GM12892 (cell line): Measurements from ENCODE around the gene AGFG2.
A peak's percentile ranks its signal among the peaks of the same experiment; 100 is the strongest.
"Not testable (repeated sequence)": the region's sequence is repeated elsewhere in the genome, so short reads cannot be mapped to it uniquely, and the experiment has no call there.

Source experiments
- DNase-seq: peaks from one replicate; pipeline ENCODE4 v3.0.0; 2011; ENCODE audit not compliant: insufficient read length
- FAIRE-seq: peaks from 2 replicates; lab custom pipeline; 2011; peaks lifted over from hg19 to GRCh38; lab: Jason Lieb, UNC
- POLR2A ChIP-seq: IDR thresholded peaks from 2 replicates; pipeline ENCODE4 v1.6.1; 2011; ENCODE audit warnings: low read depth, low read length, control low read depth
- POLR2AphosphoS5 ChIP-seq: IDR thresholded peaks from 2 replicates; pipeline ENCODE4 v1.6.1; 2011; ENCODE audit warnings: low read depth, low read length, control low read depth
- TAF1 ChIP-seq: IDR thresholded peaks from 2 replicates; pipeline ENCODE4 v1.6.1; 2011; ENCODE audit warnings: low read depth, mild to moderate bottlenecking, control low read depth, low read length, borderline replicate concordance

Gene AGFG2

DNA sequence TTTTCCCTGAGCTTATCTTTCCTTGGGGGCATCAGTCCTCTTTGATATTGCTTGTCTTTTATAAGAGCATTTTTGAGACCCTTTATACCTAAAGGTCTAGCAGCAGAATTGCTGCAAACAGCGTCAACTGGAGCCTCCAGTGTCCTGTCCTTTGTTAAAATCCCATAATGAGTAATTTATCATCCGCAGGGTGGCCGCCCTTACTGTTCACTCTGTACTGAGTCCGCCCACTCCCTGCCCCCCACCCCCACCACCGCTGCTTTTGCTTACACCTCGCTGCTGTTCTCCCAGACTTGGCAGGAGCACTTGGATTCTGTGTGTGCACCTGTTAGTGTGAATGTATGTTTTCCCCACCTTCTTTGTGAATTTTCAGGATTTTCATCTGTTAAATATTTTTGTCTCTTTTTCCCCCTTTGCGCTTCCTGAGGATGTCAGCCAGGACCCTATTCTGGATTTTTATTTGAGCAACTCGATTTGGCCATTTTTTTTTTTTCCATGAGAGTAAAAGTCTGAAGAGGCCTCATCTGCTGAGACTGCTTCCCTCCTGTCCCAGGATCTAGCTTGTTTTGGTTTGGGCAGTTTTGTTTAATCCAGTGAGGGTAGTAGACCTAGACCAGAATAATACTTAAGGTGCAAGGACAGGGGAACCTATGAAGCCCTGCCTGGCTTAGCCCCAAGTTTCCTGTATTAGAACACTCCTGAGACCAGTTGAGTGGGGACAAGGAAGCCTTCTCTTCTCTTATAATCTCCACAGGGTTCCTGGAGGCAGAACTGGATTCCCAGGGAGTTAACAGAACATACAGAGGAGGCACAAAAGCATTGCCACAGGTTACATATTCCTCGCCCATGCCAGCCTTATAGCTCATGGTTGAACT, 8.2 kb downstream of the AGFG2 start:
- FAIRE-seq, result no peak
- DNase-seq, result no peak
- TF ChIP-seq TAF1, result 0 out of 2 replicates have a peak, but pooled peaks have one; percentile 9
- TF ChIP-seq POLR2AphosphoS5, result no peak
- no peak for TF ChIP-seq POLR2A

GRCh38 chr7:100547872-100548271, 8.9 kb downstream of the AGFG2 start:
- DNase-seq, result no peak
- TF ChIP-seq POLR2AphosphoS5 (no peak), TAF1 (no peak), POLR2A (no peak)
- FAIRE-seq, result no peak

DNA sequence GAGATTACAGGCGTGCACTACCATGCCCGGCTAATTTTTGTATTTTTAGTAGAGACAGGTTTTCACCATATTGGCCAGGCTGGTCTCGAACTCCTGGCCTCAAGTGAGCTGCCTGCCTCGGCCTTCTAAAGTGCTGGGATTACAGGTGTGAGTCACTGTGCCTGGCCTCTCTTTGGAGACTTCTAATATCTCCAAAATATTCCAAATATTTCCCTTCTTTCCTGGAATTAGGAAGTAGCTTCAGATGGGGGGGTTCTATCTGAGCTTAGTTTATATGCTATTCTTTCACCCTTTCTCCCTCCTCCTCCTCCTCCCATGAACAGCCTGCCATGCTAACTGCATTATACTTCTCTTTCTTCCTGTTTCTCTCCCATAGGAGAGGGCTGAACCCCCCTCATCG, 9.4 kb downstream of the AGFG2 start:
- FAIRE-seq, DNase-seq: not testable (repeated sequence)

- DNase-seq (no peak), FAIRE-seq (no peak)
- TF ChIP-seq POLR2A, result no peak
- no peak for TF ChIP-seq POLR2AphosphoS5
- no peak for TF ChIP-seq TAF1
Measured at GRCh38 chr7:100552532-100552931, 13.5 kb downstream of the AGFG2 start.

GRCh38 chr7:100553032-100553431, 14.0 kb downstream of the AGFG2 start:
- no peak for TF ChIP-seq POLR2A
- no peak for TF ChIP-seq POLR2AphosphoS5
- no peak for TF ChIP-seq TAF1
- DNase-seq, result no peak
- no peak for FAIRE-seq

DNA sequence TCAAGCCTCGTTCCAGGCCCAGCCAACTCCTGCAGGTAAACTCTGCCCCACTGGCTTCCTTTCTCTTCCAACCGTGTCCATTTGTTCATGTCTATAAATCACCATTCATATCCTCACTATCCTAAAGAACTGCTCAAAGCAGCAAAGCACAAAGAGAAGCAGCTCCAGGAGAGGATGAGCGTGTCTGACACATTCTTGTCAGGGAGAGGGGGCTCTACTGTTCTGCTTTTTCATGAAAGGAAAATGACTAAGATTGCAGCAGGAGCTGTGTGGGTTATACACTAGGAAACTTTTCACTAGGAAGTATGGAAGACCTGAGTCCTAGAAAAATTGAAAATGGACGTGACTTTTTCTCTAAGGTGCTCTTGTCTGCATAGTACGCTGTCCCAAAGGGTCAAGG, 16.7 kb downstream of the AGFG2 start:
- DNase-seq, result no peak
- no peak for FAIRE-seq
- TF ChIP-seq POLR2A (no peak), TAF1 (no peak), POLR2AphosphoS5 (no peak)

DNA sequence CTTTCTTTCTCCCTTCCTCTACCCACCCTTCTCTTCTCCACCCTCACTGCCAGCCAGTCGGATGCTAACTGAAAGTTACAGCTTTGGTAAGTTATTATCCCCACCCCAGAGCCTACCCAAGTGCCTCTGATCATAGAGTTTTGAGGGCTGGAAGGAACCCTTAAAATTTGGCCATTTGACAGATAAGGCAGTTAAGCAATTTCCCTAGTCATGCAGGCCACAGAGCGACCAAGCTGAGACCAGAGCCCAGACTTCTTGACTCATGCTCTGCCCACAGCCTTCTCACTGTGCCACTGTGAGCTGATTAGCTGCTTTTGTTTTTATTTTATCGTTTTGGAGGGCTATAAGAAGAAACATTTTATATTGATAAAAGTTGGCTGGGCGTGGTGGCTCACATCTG, 17.5 kb downstream of the AGFG2 start:
- DNase-seq, result no peak
- TF ChIP-seq POLR2A, result no peak
- TF ChIP-seq TAF1, result no peak
- TF ChIP-seq POLR2AphosphoS5, result no peak
- FAIRE-seq, result no peak

- DNase-seq (no peak), FAIRE-seq (no peak)
- TF ChIP-seq POLR2A (no peak), TAF1 (no peak), POLR2AphosphoS5 (no peak)
Measured at GRCh38 chr7:100559127-100559526, 20.1 kb downstream of the AGFG2 start.

GRCh38 chr7:100561491-100562194, 22.6 kb downstream of the AGFG2 start:
- FAIRE-seq, result no peak
- no peak for TF ChIP-seq POLR2A
- no peak for TF ChIP-seq TAF1
- no peak for TF ChIP-seq POLR2AphosphoS5
- DNase-seq, result no peak

DNA sequence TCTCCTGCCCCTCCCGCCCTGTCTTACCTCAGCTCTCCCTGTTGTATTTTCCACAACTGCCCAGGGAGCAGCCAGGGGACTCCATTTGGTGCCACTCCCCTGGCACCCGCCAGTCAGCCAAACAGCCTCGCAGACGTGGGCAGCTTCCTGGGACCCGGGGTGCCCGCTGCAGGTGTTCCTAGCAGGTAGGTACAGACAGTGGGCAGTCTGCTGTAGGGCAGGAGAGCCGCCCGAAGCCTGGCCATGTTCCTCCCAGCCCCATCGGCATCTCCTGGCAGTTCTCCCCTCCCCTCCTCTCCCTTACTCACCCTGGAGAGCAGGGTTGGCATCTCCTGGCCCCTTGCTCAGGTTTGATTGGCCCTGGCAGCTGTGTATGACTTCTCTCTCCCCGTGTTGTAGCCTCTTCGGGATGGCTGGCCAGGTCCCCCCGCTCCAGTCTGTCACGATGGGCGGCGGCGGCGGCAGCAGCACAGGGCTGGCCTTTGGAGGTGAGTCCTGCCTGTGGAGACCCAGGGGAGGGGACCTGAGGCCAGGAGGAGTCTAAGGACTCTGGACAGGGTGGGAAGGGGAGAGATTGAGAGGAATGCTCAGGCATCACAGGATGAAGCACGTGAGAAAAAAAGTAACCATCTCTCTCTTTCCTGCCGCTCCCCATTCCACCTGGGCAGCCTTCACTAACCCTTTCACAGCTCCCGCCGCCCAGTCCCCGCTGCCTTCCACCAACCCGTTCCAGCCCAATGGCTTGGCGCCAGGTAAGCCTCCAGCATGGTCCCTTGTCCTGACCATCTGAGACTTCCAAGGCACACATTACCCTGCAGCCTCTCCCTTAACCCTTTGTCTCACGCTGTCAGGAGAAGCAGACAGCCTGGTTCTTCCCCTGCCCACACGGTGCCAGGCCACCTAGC, 23.4 kb downstream of the AGFG2 start:
- no peak for DNase-seq
- no peak for FAIRE-seq
- TF ChIP-seq POLR2AphosphoS5 (no peak), POLR2A (no peak), TAF1 (no peak)

DNA sequence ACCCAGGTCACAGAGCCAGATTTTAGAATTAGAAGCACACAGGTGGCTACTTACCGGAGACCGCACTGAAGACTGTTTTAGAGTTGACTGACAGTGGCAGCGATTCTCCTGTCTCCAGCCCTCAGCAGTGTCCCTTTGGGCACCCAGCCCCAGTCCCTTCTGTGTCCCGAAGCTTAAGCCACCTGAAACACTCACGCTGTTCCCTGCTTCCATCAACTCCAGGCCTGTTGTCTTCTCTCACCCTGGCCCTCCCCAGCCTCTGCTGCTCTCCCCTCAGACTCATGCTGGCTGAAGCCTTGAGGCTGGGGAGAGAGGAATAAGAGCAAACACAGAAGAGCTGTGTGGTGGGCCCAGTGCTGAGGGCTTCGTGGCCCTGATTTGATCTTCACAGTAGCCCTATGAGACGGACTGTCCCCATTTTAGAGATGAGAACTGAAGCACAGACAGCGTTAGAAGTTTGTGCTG, 24.1 kb downstream of the AGFG2 start:
- DNase-seq (no peak), FAIRE-seq (no peak)
- no peak for TF ChIP-seq POLR2AphosphoS5
- TF ChIP-seq TAF1, result no peak
- TF ChIP-seq POLR2A, result no peak
